GM12801 (cell line): ENCODE measurements around the gene ANKDD1B.

Source experiments
- TF ChIP-seq, protein P1 (sequence below): IDR thresholded peaks from one replicate; pipeline ENCODE4 v1.5.1; 2011; ENCODE audit warnings: control low read depth; ENCODE audit not compliant: insufficient read length; ENCODE audit errors: extremely low read depth

Gene ANKDD1B

DNA sequence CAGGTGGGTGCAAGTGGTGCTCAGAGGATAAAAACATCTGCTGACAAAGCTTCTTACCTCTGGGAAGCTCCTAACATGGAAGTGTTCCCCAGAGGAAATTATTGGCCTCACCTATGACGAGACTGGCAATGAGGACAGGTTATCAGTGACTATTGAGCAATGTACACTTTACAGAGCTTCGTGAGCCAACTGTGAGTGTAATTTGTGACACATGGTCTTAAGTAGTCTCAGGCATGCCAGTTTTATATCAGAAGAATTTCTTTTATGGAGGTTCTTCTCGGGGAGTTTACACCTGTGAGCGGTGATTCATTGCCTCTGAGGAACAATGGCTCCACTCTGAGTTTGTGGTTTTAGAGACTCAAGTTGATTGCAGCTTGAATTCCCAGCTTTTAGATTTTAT lies 11.3 kb downstream of the ANKDD1B start:
- TF ChIP-seq, protein P1, sequence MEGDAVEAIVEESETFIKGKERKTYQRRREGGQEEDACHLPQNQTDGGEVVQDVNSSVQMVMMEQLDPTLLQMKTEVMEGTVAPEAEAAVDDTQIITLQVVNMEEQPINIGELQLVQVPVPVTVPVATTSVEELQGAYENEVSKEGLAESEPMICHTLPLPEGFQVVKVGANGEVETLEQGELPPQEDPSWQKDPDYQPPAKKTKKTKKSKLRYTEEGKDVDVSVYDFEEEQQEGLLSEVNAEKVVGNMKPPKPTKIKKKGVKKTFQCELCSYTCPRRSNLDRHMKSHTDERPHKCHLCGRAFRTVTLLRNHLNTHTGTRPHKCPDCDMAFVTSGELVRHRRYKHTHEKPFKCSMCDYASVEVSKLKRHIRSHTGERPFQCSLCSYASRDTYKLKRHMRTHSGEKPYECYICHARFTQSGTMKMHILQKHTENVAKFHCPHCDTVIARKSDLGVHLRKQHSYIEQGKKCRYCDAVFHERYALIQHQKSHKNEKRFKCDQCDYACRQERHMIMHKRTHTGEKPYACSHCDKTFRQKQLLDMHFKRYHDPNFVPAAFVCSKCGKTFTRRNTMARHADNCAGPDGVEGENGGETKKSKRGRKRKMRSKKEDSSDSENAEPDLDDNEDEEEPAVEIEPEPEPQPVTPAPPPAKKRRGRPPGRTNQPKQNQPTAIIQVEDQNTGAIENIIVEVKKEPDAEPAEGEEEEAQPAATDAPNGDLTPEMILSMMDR, result no peak

DNA sequence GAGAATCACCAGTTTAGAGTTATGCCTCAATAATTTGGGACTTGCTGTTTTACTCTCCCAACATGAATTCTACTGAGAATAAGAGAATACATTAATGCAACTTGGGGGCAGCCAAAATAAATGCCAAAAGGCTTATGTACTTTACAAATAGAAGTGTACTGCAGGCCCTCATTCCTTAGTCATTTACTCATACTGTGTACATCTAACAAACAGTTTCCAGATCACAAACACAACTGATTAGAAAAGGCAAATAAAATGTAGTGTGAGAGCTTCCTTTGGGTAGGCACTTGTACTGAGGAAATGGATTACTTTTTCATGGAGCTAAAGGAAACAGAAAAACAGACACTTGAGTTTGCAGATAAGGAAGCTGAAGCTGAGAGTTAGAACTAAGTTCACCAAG lies 12.6 kb downstream of the ANKDD1B start:
- TF ChIP-seq, protein P1, result no peak

DNA sequence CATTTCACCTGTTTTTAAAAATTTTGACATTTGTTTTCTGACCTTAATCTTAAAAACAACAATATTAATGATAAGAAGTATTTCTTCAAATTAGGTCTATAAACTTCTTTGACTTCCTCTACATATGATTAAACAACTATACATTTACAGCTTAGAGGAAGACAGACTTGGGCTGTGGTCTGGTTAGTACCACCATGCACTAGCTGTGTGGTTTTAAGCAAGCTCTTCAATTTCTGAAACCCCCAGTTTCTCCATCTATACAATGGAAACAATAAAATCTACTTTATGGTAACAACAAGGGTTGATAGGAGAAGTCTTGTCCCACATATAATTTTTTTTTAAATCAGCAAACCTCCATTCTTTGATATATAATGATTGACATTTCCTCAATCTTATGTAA lies 15.7 kb downstream of the ANKDD1B start:
- TF ChIP-seq, protein P1, result no peak

DNA sequence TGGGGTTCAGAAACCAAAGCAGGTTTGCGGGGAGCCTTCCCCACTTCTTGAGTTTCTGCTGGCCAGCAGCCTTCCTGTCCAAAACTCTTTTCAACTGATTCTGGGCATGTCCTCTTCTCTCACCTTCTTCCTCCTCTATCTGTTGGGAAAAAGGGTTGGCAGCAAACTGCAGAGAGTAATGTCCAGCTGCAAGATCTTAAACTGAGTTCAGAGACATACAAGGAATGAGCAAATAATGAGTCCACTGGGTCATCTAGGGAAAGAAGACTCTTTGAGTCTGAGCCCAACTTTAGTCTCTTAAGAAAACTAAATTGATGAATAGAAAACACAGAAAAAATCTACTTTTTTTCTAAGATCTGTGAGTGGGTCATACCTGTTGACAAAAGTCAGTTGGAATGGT lies 16.5 kb downstream of the ANKDD1B start:
- TF ChIP-seq, protein P1, result no peak

DNA sequence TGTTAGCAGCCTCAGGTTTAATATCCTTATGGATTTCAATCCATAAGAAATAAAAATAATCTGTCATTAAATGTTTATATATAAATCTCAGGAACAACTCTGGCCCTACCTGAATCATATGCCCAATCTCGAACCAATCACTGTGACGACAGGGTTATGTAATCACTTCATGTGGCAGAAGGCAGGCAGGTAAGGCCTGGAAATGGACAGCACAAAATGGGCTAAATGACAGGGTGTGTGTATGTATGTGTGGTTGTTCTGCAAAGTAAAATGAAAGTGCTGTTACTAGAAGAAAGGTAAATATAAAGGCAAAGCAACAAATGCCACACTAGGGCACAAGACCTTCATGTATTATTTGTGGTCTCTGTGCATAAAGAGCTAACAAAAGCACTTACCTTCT lies 19.6 kb downstream of the ANKDD1B start:
- TF ChIP-seq, protein P1, result no peak

DNA sequence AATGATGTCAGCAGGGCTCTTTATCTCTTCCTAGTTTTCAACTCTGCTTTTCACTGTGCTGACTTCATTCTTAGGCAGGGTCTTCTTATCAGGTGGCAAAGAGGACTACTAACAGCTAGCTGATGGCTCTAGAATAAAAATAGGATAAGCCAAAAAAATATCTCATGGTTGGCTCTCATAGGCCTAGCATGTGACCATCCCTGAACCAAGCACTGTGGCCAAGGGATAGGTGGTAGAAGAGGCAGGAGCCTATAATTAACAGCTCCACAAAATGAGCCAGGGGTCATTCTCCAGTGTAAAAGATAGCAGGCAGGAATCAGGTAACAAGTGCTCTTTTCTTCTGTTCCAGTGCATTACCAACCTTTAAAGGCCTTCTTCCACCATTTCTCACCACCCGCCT lies 21.1 kb downstream of the ANKDD1B start:
- TF ChIP-seq, protein P1, result no peak

DNA sequence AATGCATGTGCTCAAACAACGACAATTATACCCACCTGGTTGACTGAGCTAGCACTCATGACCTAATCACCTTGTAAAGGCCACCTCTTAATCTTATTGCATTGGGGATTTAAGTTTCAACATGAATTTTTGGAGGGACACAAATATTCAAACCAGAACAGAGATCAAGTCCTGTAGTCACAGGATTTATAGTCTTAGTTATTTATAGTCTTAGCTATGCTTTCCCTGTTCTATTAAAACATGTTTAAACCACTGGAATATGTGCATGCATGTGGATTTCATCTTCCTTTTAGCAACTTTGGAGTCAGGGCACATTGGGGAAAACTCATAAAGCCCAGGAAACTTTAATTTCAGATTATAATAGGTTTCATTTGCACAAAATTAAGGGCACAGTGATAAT lies 26.7 kb downstream of the ANKDD1B start:
- TF ChIP-seq, protein P1, result no peak
